ENCODE data around the gene CREM.
"Not testable (repeated sequence)": the region's sequence is repeated elsewhere in the genome, so short reads cannot be mapped to it uniquely, and the experiment has no call there.

The CREM gene

DNA sequence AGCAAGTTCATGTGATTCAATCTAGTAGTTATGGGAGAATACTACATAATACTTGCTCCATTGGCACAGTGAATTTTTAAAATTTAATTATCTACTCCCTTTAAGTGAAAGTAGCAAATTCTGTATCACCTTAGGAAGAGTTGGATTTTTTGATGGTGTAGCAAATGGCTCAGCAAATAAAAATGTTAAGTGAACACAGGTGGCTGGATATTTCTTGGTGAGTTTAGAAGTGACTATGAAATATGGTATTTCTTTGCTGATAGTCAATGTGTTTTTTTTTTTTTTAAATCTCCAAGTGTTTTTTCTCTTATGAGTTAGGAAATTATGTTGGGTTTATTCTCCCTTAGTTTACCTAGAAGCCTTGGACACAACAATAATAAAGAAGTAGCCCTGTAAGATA, 67.8 kb downstream of the CREM start:
- DNase-seq (ENCODE audit: low read depth in 2 of 2): no peak

DNA sequence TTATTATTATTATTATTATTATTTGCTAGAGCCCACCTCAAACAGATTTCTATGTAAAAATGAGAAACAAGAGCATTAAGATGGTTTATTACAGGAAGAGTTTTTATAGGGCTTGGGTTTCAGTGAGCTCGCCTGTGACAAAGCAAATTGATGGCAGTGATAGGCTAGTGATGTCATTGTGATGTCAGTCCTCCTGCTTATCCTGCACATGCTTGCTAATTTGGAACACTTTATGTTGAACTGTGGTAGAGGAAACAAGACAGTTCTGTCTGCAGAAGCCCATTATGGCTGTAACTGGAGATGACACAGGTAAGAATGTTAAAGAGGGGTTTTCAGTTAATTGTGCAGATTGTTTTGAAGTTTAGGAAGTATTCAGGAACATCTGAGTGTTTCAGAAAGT, 68.3 kb downstream of the CREM start:
- peak in 1 of 2 donors; percentile 16 for DNase-seq (ENCODE audit: low read depth in 2 of 2)

DNA sequence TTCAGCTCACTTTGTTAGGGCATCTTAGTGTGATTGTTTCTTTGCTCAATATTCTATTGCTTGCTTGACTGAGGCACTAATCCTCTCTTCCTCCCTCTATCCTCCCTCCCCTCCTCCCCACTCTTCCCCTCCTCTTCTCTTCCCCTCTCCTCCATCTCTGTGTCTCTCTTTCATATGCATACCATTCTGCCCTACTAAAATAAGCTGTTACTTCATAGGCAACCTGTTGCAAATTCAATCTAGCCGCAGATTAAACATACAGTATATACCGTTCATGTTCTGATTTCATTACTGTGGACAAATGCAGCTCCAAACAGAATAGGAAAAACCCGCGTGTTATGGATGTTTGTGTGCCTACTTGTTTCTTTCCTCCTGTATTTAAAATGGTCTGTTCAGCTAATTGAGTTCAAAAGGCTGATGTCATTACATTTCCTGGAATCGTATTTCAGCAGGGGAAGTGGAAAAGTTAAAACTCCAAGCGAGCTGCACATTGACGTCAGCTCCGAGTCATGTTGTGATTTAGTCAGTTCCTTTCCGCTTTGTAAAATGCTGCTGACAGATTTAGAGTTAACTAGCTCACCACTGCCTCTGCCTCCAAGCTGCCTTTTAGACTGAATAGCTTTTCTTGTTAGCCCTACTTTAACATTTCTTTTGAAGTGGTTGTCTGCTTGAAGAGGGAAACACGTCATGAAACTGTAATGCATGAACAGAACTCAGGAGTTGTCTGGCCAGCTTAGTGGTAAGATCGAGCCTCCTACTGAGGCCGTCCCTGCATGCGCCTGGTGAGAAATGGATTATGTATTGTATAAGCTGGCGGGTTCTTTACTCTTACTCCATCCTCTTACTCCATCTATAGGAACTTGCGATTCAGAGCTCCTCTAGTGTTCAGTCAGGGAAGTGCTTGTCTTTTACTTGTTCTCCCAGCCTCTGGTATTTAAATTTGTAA, 69.0 kb downstream of the CREM start:
- peak; percentile 61 to 73 for DNase-seq (ENCODE audit: low read depth in 2 of 2)

DNA sequence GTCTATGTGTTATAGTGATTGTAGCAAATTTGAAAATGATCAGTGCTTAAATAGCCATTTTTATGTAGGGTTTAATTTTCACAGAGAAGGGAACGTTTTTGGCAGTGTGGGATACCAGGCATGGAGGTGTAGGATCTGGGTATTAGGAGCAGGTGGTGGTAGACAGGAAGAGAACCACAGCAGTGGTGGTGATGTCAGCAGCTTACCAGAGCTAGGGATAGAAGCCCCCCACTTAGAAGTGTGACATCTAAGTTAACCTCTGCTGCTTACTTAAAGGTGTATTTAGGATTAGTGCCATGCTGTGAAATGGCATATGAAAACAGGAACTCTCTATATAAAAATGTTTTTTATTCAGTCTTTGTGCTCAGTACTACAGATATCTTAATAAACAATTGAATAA, 73.8 kb downstream of the CREM start:
- DNase-seq (ENCODE audit: low read depth in 2 of 2): no peak

DNA sequence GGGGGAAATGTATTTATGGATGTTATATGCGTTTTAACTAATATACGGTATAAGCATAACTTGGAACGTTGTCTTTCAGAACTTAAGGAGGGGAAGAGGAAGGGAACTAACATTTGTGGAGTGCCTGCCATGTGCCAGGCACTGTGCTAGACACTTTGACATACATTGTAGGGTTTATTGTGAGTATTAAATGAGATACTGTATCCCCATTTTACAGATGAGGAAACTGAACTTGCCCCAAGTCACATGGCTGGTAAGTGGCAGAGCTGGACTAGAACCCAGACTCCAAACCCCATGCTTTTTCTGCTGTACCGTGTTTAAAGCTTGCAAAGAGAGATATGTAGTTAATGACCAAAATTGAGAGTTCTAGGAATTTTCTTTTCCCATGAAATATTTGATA, 74.6 kb downstream of the CREM start:
- DNase-seq (ENCODE audit: low read depth in 2 of 2): no peak

DNA sequence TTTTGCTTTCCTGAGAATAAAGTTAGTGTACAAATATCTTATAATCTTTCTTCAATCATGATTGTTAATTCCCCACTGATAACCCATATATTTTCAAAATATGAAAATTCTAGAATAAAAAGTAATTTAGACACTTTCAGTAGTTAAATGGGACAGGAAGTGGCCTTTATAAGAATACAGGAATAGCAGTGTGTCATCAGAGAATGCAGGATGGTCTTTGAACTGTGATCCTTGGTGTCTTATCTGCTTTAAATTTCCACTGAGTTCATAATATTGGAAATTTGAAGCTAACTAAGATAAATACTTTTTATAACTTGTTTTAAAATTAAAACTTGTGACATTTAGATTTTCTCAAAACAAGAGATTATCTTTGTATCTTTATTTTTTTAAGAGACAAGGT, 75.4 kb downstream of the CREM start:
- DNase-seq (ENCODE audit: low read depth in 2 of 2): no peak

DNA sequence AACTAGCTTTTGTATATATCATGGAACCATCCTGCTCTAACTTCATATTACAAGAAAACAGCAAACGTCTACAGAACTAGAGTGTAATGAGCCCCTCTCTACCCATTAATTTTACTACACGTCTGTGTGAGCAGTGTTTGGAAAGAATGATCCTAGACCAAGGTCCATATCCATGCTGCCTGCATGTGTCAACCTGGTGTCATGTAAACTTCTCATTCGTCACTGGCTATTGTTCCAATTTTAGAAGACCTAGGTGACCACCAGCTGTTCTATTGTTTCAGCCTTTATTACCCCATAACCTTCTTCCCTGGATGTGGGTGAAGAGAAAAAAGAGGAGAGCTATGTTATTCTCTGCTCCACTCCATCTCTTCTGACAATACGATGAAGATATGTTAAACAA, 77.1 kb downstream of the CREM start:
- no peak for DNase-seq (ENCODE audit: low read depth in 2 of 2)

DNA sequence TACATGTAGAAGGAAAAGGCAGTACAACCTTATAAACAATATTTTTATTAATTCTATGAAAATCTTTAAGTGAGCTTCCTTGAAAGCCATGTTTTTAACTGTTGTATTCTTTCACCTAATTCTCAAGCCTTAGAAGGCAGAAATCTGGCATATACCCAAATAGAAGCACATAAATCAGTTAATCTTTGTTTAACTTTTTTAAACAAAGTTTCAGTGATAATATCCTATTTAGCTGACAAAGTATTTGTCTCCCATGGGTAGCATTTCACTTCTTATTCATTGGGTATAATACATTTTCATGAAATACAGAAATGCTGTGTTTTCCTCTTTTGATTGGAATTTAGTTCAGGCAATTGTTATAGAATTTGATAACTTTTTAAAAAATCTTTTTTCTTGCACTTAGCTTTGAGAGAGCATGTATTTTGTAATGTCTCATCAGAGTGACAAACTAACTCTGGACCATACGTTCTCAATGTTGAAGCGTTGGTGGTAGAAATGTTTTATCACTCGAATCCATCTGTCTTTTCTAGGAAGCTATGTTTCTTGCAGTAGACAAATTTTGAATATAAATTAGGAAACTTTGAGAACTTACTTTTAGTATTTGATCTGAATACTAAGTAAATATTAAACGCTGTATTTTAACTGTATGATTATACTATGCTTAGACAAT, 78.1 kb downstream of the CREM start:
- DNase-seq (ENCODE audit: low read depth in 2 of 2): no peak

DNA sequence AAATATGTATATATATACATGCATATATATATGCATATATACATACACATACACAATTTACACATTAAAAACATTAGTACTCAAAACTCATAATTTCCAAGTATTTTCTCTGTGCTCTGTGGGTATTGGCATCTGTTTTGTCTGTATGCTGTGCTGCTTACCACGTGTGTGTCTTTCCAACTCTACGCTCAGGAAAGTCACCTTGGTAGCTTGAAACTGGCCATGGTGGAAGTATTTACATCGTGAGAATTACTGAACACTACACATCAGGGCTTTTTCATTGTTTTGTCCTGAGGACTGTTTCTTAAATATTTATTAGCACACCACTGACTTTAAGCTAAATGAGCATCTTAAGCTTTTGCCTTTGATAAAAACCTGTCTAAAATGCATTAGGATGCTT, 79.6 kb downstream of the CREM start:
- no peak for DNase-seq (ENCODE audit: low read depth in 2 of 2)

DNA sequence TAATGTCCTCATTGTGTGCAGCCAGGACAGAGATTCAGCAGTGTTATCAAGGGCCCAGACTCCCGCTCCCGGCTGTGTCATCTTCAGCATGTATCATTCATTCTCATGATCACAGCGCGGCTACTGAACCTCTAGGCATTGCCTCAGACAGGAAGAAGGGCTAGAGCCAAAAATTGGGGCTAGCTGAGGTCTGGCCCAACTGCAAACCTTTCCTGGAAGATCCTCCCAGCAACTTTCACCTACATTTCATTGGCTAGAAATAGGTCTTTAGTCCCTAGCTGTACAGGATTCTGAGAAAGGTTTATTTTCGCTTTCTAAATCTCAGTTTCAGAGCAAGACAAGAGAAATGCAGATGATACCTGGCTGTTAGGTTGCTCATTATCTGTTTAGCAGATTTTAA, 81.9 kb downstream of the CREM start:
- DNase-seq (ENCODE audit: low read depth in 2 of 2): peak in 1 of 2 donors; percentile 35

DNA sequence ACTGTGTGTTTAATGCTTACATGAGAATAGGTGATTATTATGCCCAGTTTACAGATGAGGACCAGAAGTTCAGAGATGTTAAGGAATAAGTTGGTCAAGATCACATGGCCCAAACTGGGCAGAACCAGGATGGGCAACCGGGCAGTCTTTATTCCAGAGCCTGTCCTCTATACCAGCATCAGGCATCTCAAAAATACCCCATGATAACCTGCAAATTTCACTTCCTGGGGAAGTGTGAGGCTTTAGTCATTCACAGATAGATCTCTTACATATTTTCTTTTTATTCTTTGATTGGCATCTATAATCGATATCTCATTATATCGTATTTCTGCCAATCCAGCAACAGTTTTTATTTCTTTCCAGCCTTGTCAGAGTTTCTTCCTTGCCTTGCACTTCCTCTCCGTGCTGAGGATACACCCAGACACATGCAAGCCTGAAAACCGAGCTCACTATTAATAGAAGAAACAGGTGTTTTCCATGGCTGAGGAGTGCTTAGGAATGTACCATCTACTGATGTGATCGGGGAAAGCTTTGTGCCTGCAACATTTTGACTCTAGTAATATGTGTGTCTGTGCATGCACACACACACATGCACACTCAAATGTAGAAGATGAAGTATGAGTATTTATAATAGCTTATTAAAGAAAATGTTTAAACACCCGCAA, 82.4 kb downstream of the CREM start:
- no peak for DNase-seq (ENCODE audit: low read depth in 2 of 2)

DNA sequence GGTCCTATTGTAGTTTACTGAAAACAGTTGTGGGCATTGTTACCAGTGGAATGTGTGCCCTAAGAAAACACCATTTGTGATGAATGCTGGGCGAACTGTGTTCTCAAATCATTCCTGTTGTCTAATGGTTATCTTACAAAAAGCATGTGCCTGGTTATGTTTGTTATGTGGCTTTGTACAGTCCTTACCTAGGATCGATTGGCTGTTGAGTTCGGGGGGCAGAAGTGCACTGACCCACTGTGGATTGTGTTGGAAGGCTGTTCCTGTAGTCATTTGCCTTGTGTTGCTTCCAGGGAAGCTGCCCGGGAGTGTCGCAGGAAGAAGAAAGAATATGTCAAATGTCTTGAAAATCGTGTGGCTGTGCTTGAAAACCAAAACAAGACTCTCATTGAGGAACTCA, 84.3 kb downstream of the CREM start:
- DNase-seq (ENCODE audit: low read depth in 2 of 2): no peak

DNA sequence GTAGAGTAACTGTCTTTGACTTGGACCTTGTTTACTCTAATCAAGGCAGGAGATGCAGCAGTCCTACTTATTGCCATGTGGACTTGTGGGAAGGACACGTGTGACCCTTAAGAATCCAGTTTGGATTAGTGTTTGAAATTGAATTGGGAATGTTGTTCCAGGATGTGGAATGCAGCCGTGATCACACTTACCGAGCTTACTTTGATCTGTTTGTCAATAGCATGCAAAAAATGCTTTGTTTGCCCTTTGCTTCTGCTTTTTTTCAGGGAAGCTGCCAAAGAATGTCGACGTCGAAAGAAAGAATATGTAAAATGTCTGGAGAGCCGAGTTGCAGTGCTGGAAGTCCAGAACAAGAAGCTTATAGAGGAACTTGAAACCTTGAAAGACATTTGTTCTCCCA, 84.7 kb downstream of the CREM start:
- DNase-seq (ENCODE audit: low read depth in 2 of 2): no peak

DNA sequence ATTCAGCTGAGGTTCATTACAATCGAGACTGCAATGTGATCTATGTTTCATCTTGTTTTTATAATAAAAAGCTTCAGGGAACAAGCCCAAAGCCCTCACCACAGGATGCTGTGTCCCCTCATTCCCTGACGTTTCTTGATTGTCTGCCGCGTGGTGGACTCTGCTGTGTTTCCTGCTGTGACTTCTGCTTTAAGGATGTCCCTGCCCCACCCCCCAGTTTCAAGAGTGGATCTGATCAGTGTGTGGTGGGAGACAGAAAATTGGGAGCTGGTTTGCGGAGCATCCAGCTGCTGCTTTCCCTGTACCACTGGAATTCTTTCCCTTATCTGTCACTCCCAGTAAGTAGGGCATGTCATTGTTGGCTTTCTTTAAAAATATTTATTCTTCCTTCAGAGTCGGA, 86.2 kb downstream of the CREM start:
- no peak for DNase-seq (ENCODE audit: low read depth in 2 of 2)

DNA sequence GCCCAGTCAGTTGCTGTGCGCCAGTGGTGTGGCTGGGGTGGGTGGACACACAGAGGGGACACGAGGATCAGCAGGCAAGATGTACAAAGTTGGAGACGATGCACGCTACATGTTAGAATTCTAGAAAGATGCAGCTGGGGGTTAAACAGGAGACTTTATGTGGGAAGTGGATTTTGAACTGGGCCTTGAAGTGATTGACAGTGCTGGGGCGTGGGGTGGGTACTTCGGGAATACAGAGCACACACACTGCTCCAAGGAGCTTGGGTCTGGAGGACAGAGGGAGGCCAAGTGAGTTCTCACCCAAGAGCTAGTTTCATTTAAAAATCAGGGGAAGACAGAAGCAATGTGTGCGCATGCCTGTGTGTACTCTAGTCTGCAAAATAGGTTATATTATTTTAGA, 87.1 kb downstream of the CREM start:
- no peak for DNase-seq (ENCODE audit: low read depth in 2 of 2)

DNA sequence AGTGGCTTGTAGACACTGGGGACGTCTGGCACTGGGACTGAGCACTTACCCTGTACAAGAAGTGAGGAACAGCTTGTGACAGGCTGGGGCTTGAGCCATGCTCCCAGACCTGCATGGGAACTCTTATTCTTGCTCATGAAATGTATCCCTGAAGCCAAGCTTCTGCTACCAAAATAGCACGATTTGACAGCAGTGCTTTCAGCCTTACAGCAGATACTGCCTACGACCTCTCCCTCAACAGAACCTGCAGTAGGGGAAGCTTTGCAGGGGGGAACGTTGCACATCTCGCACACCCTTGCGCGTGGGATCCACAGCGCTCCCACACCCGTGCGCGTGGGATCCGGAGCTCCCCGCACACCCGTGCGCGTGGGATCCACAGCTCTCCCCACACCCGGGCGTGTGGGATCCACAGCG, 88.0 kb downstream of the CREM start:
- DNase-seq (ENCODE audit: low read depth in 2 of 2): no peak

DNA sequence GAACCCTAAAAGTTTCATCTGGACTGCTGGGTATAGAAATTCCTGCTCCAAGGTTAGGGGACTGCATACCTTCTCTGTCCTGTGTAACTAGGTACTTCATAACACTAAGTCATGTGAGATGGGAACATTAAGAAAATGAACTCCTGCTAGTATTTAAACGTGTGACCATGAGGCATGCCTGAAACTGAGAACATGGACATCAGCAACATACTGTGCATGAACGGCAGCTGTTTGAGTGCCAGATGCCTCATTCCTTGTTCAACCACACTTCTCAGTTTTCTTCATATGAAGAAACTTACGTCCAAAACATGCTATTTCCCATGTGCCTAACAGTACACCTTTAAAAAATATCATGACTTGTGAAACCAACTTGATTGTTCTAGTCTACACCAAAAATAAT, 88.5 kb downstream of the CREM start:
- no peak for DNase-seq (ENCODE audit: low read depth in 2 of 2)

DNA sequence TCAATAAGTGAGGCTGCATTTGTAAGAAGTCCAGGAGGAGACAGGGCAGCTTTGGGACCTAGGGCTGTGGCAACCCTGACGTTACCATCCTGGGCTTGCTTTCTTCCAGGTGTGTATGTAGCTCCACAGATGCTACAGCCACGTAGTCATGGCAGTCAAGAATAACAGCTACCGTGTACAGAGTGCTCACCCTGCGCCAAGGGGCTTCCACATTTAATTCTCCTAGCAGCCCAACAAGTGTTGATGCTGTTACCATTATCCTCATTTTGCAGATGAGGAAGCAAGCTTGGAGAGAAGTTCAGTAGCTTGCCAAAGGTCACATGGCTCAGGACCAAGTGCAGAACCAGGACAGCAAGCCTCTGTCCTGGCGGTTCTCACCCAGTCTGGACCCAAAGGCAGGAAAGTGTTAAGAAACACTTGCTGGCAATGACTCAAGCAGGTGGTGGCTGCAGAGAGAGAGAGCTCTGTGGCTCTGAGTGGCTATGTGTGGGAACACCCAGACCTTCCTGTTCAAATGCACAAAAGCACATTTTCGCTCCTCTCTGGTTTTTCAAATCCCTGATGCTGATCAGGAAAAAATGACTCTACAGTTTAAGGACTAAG, 89.8 kb downstream of the CREM start:
- peak; percentile 26 to 34 for DNase-seq (ENCODE audit: low read depth in 2 of 2)

DNA sequence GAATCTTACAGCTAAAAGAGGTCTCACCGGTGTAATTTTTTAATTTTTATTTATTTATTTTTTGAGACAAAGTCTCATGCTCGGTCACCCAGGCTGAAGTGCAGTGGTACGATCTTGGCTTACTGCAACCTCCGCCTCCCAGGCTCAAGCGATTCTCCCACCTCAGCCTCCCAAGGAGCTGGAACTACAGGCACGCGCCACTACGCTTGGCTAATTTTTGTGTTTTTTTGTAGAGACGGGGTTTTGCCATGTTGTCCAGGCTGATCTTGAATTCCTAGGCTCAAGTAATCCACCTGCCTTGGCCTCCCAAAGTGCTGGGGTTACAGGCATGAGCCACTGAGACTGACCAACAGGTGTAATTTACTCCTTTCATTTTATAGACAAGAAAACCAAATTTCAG, 90.3 kb downstream of the CREM start:
- not testable (repeated sequence) for DNase-seq (ENCODE audit: low read depth in 2 of 2)

DNA sequence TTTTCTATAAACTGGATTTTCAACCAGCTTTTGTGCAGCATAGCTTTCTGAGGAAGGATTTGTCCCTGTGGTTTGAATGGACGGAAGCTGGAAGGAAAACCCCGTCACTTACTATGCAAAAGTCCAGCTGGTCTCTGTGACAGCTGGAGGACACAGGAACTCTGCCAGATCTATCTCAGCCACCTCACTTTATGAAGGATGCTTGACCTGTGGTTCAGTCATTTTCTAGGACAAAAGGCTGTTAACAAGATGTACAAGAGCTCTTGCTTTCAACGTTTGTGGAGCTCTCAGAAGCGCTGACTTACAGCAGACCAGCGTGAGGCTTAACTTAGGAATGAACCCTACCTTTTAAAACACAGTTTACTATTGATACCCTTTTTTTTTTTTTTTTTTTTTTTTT, 90.8 kb downstream of the CREM start:
- no peak for DNase-seq (ENCODE audit: low read depth in 2 of 2)

DNA sequence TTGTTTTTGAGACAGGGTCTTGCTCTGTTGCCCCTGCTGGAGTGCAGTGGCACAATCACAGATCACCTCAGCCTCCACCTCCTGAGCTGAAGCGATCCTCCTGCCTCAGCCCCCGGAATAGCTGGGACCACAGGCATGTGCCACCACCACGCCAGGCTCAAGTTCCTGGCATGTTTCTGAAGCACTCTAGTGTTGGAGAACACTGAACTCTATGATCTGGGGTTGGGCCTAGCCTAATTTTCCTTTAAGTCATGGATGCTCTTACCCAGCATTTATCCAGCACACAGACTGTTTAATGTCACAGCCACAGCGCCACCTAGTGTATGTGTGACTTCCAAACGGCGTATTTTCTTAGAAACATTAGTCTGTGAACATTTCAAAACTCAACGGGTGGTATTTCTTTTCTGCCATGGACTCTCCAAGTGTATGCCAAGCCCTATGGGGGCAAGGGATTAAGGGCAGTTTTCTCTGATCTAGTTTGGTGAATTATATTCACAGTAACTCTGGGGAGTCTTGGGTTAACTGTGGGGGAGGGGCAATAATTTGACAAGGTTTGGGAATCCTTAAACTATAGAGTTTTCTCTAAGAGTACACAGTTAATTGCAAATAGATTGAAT, 91.8 kb downstream of the CREM start:
- DNase-seq (ENCODE audit: low read depth in 2 of 2): peak; percentile 55 to 63

DNA sequence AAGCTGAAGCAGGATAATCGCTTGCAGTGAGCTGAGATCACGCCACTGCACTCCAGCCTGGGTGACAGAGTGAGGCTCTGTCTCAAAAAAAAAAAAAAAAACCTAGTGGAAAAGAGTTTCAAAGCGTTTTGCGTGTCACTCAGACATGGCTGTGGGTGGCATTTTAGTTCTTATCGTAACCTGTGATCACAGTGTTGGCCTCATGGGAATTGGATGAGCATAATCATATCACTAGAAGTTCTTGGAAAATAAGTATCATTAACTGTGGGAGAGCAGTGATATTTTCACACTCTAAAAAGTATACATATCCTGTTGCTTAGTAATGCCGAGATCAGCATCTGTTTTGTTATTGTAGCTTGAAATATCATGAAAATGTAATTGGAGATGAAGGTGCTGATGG, 92.6 kb downstream of the CREM start:
- peak in 1 of 2 donors; percentile 19 for DNase-seq (ENCODE audit: low read depth in 2 of 2)

Measured in stimulated activated CD8-positive, alpha-beta memory T cell treated with anti-CD3 and anti-CD28 coated beads, Interleukin-15, amount 100 ng/mL, for 48 hours (primary cell).